MM.1S (cell line): ENCODE data around the gene GLUD1.

Experiments used
- DNase-seq: peaks from one replicate; pipeline ENCODE4 v3.0.0-alpha.2; 2015
- H2AFZ ChIP-seq: fragments of 300-600 bp; sonication (generic); 2 replicates; pipeline ENCODE4 v1.6.0; 2016; ENCODE audit warnings: antibody characterized with exemption, low read length
- H3F3A ChIP-seq: fragments of 300-600 bp; sonication (generic); 2 replicates; pipeline ENCODE4 v1.6.1; 2016; ENCODE audit warnings: mild to moderate bottlenecking, antibody characterized with exemption, low read length, moderate library complexity, mixed read lengths; ENCODE audit not compliant: insufficient read depth
- H3K27ac ChIP-seq: fragments of 300-600 bp; sonication (generic); 2 replicates; pipeline ENCODE4 v1.5.1; 2016; ENCODE audit warnings: mild to moderate bottlenecking, low read length
- H3K27me3 ChIP-seq: fragments of 300-600 bp; sonication (generic); replicated peaks from 2 replicates; pipeline ENCODE4 v1.6.0; 2016; ENCODE audit warnings: low read length; ENCODE audit not compliant: insufficient read depth
- H3K36me3 ChIP-seq: fragments of 300-600 bp; sonication (generic); replicated peaks from 2 replicates; pipeline ENCODE4 v1.6.1; 2016; ENCODE audit warnings: mild to moderate bottlenecking, low read length, mixed read lengths; ENCODE audit not compliant: insufficient read depth
- H3K4me1 ChIP-seq: fragments of 300-600 bp; sonication (generic); 2 replicates; pipeline ENCODE4 v1.6.1; 2016; ENCODE audit warnings: low read length, mixed read lengths
- H3K4me2 ChIP-seq: fragments of 300-600 bp; sonication (generic); 2 replicates; pipeline ENCODE4 v1.6.0; 2016; ENCODE audit warnings: low read depth, low read length
- H3K4me3 ChIP-seq: fragments of 300-600 bp; sonication (generic); 2 replicates; pipeline ENCODE4 v1.5.1; 2016; ENCODE audit warnings: low read length, mixed read lengths
- H3K79me2 ChIP-seq: fragments of 300-600 bp; sonication (generic); 2 replicates; pipeline ENCODE4 v1.6.1; 2016; ENCODE audit warnings: mixed run types, low read length, mixed read lengths
- H3K9ac ChIP-seq: fragments of 300-600 bp; sonication (generic); 2 replicates; pipeline ENCODE4 v1.6.1; 2016; ENCODE audit warnings: low read length, mixed read lengths
- H3K9me2 ChIP-seq: fragments of 300-600 bp; sonication (generic); replicated peaks from 2 replicates; pipeline ENCODE4 v1.6.1; 2016; ENCODE audit warnings: mild to moderate bottlenecking, low read length, mixed read lengths; ENCODE audit not compliant: insufficient read depth
- H3K9me3 ChIP-seq: fragments of 300-600 bp; sonication (generic); replicated peaks from 2 replicates; pipeline ENCODE4 v1.6.1; 2016; ENCODE audit warnings: mild to moderate bottlenecking, low read length, mixed read lengths; ENCODE audit not compliant: insufficient read depth
- H4K20me1 ChIP-seq: fragments of 300-600 bp; sonication (generic); 2 replicates; pipeline ENCODE4 v1.6.1; 2016; ENCODE audit warnings: mild to moderate bottlenecking, low read length, moderate library complexity, mixed read lengths; ENCODE audit not compliant: insufficient read depth
- CTCF ChIP-seq: fragments of 300-600 bp; sonication (generic); IDR thresholded peaks from 2 replicates; pipeline ENCODE4 v1.5.1; 2016; ENCODE audit warnings: antibody characterized with exemption, low read length, mixed read lengths
- EZH2 ChIP-seq: fragments of 300-600 bp; sonication (generic); optimal IDR thresholded peaks from 2 replicates; pipeline ENCODE3; 2017; ENCODE audit warnings: low read depth, mild to moderate bottlenecking, antibody characterized with exemption, low read length, mixed read lengths
- EZH2phosphoT487 ChIP-seq: fragments of 300-600 bp; sonication (generic); IDR thresholded peaks from 2 replicates; pipeline ENCODE4 v1.6.1; 2018; ENCODE audit warnings: antibody characterized with exemption, low read length

GLUD1 gene

GRCh38 chr10:87059401-87059800 lies 35.2 kb downstream of the GLUD1 start:
- H3K36me3 ChIP-seq = peaks cover 3% of the 10 kb centered on the region; the same call in 1 of the 2 replicates
- no peak overlapping the region for H3K27ac ChIP-seq
- DNase-seq = no peak

GRCh38 chr10:87058171-87058570 lies 36.5 kb downstream of the GLUD1 start:
- TF ChIP-seq EZH2 (no peak), EZH2phosphoT487 (no peak), CTCF (no peak)
- Histone ChIP-seq H3K4me1 (no peaks in the 10 kb centered on the region), H3K4me2 (no peak overlapping the region), H3K27ac (no peak overlapping the region), H2AFZ (no peak overlapping the region), H3K36me3 (peaks cover 3% of the 10 kb centered on the region; the same call in 1 of the 2 replicates), H3K4me3 (no peak overlapping the region), H3K27me3 (no peaks in the 10 kb centered on the region), H3K9me3 (no peaks in the 10 kb centered on the region), H3K9ac (no peak overlapping the region), H4K20me1 (no peaks in the 10 kb centered on the region), H3K9me2 (no peaks in the 10 kb centered on the region), H3K79me2 (no peaks in the 10 kb centered on the region), H3F3A (no peaks in the 10 kb centered on the region)
- no peak for DNase-seq

More at GRCh38 chr10:87059401-87059800, 35.2 kb downstream of the GLUD1 start:
- no peaks in the 10 kb centered on the region for H3K9me3 ChIP-seq
- no peak overlapping the region for H3K9ac ChIP-seq
- H3K4me2 ChIP-seq = no peak overlapping the region
- no peaks in the 10 kb centered on the region for H3K4me1 ChIP-seq
- H3K9me2 ChIP-seq = no peaks in the 10 kb centered on the region
- H4K20me1 ChIP-seq = no peaks in the 10 kb centered on the region
- no peak overlapping the region for H2AFZ ChIP-seq
- H3K4me3 ChIP-seq = no peak overlapping the region
- TF ChIP-seq EZH2phosphoT487 = no peak
- no peak for TF ChIP-seq CTCF
- TF ChIP-seq EZH2 = no peak
- H3F3A ChIP-seq = no peaks in the 10 kb centered on the region
- no peaks in the 10 kb centered on the region for H3K27me3 ChIP-seq
- no peaks in the 10 kb centered on the region for H3K79me2 ChIP-seq

- H3K79me2 ChIP-seq = no peaks in the 10 kb centered on the region
- no peak overlapping the region for H3K9ac ChIP-seq
- 0 out of 2 replicates have a peak, but pooled peaks cover 3% of the 10 kb centered on the region for H3K36me3 ChIP-seq
- no peak overlapping the region for H2AFZ ChIP-seq
- no peaks in the 10 kb centered on the region for H4K20me1 ChIP-seq
- no peak for DNase-seq
- H3K27me3 ChIP-seq = no peaks in the 10 kb centered on the region
- TF ChIP-seq EZH2phosphoT487 = no peak
- TF ChIP-seq CTCF = no peak
- TF ChIP-seq EZH2 = no peak
- H3K4me1 ChIP-seq = no peaks in the 10 kb centered on the region
- H3K9me2 ChIP-seq = no peaks in the 10 kb centered on the region
- H3K4me2 ChIP-seq = no peak overlapping the region
- H3K4me3 ChIP-seq = no peak overlapping the region
- no peaks in the 10 kb centered on the region for H3K9me3 ChIP-seq
- no peak overlapping the region for H3K27ac ChIP-seq
- H3F3A ChIP-seq = no peaks in the 10 kb centered on the region
Measured at GRCh38 chr10:87054373-87055295, 40.0 kb downstream of the GLUD1 start.
